Measurements from ENCODE around the gene ACBD6.

GRCh38 chr1:180397175-180397574, 105.2 kb downstream of the ACBD6 start:
- TF ChIP-seq CTCF (IDR thresholded peaks at IDR 0.05): no peak
- no peak for TF ChIP-seq EZH2 (IDR thresholded peaks at IDR 0.05; ENCODE audit: borderline replicate concordance, insufficient read depth, low read depth, low read length, poor library complexity, severe bottlenecking)

Data from B cell (primary cell).